Astrocyte (in vitro differentiated cells and primary cell): ENCODE results near the gene OPN1SW. TPM values are rescaled to one million over a fixed set of nuclear protein-coding genes. Genes with fewer than 3 reads are reported as not detected.

Experiments
- DNase-seq: peaks from one replicate; pipeline ENCODE4 v3.0.0-alpha.2; 2010; ENCODE audit warnings: low read depth
- FAIRE-seq: peaks from 2 replicates; lab custom pipeline; 2011; peaks lifted over from hg19 to GRCh38; lab: Jason Lieb, UNC
- H2AFZ ChIP-seq: 2 replicates; pipeline ENCODE4 v1.6.0; 2012; ENCODE audit warnings: low read depth, low read length, inconsistent platforms
- H3K27ac ChIP-seq: 2 replicates; pipeline ENCODE4 v1.5.1; 2011; ENCODE audit warnings: low read depth, low read length, inconsistent platforms
- H3K27me3 ChIP-seq: 2 replicates; pipeline ENCODE4 v1.6.0; 2011; ENCODE audit warnings: low read length, inconsistent platforms; ENCODE audit not compliant: insufficient read depth
- H3K36me3 ChIP-seq: 2 replicates; pipeline ENCODE4 v1.5.1; 2011; ENCODE audit warnings: low read length, inconsistent platforms; ENCODE audit not compliant: insufficient read depth
- H3K4me1 ChIP-seq: 2 replicates; pipeline ENCODE4 v1.5.1; 2011; ENCODE audit warnings: low read length, inconsistent platforms; ENCODE audit not compliant: insufficient read depth
- H3K4me2 ChIP-seq: 2 replicates; pipeline ENCODE4 v1.6.0; 2012; ENCODE audit warnings: low read length, inconsistent platforms
- H3K4me3 ChIP-seq: 2 replicates; pipeline ENCODE4 v1.5.1; 2011; ENCODE audit warnings: low read depth, mild to moderate bottlenecking, low read length, inconsistent platforms; ENCODE audit not compliant: insufficient read depth
- H3K79me2 ChIP-seq: 2 replicates; pipeline ENCODE4 v1.6.0; 2012; ENCODE audit warnings: mild to moderate bottlenecking, low read length, inconsistent platforms; ENCODE audit not compliant: insufficient read depth
- H3K9ac ChIP-seq: 2 replicates; pipeline ENCODE4 v1.6.0; 2012; ENCODE audit warnings: mild to moderate bottlenecking, low read length, inconsistent platforms
- H3K9me3 ChIP-seq: 2 replicates; pipeline ENCODE4 v1.5.1; 2012; ENCODE audit warnings: low read depth, mild to moderate bottlenecking, low read length, inconsistent platforms; ENCODE audit not compliant: insufficient read depth
- H4K20me1 ChIP-seq: 2 replicates; pipeline ENCODE4 v1.6.0; 2012; ENCODE audit warnings: low read length, inconsistent platforms; ENCODE audit not compliant: insufficient read depth
- H3K27ac Mint-ChIP-seq: one replicate; pipeline ENCODE4 v1.8.0; 2021; ENCODE audit warnings: mild to moderate bottlenecking, mixed read lengths; ENCODE audit not compliant: unreplicated experiment
- H3K27me3 Mint-ChIP-seq: one replicate; pipeline ENCODE4 v1.8.0; 2021; ENCODE audit warnings: low read depth, mixed read lengths; ENCODE audit not compliant: unreplicated experiment
- H3K36me3 Mint-ChIP-seq: one replicate; pipeline ENCODE4 v1.8.0; 2021; ENCODE audit warnings: low read depth, mixed read lengths; ENCODE audit not compliant: unreplicated experiment
- H3K4me1 Mint-ChIP-seq: one replicate; pipeline ENCODE4 v1.8.0; 2021; ENCODE audit warnings: low read depth, mixed read lengths; ENCODE audit not compliant: unreplicated experiment
- H3K4me3 Mint-ChIP-seq: one replicate; pipeline ENCODE4 v1.8.0; 2021; ENCODE audit warnings: mild to moderate bottlenecking, moderate library complexity, mixed read lengths; ENCODE audit not compliant: unreplicated experiment
- H3K9me3 Mint-ChIP-seq: one replicate; pipeline ENCODE4 v1.8.0; 2021; ENCODE audit warnings: mild to moderate bottlenecking, mixed read lengths; ENCODE audit not compliant: unreplicated experiment
- CTCF ChIP-seq: IDR thresholded peaks from 2 replicates; pipeline ENCODE4 v1.5.1; 2011; ENCODE audit warnings: low read depth, mild to moderate bottlenecking, inconsistent platforms, low read length, moderate library complexity; ENCODE audit not compliant: insufficient read depth
- EZH2 ChIP-seq: IDR thresholded peaks from 2 replicates; pipeline ENCODE4 v1.6.1; 2012; ENCODE audit warnings: mild to moderate bottlenecking, low read length, inconsistent platforms; ENCODE audit not compliant: insufficient read depth
- total RNA-seq: library from RNA; stranded (reverse); gene quantifications from 2 replicates; pipeline ENCODE4 v1.2.1, GENCODE V29; 2021

Gene OPN1SW
- total RNA-seq, 1 donor from 2014 or later = not detected

GRCh38 chr7:128805225-128805624 lies 29.6 kb upstream of the OPN1SW start:
- Mint-ChIP-seq H3K4me3 (peak overlapping the region; percentile 40), H3K4me1 (peaks cover 18% of the 10 kb centered on the region), H3K9me3 (peaks cover 3% of the 10 kb centered on the region), H3K27ac (no peak overlapping the region), H3K27me3 (peaks cover 2% of the 10 kb centered on the region), H3K36me3 (peaks cover 30% of the 10 kb centered on the region)
- H3K79me2 ChIP-seq = no peaks in the 10 kb centered on the region
- no peak overlapping the region for H3K27ac ChIP-seq
- FAIRE-seq (no peak), DNase-seq (no peak)
- H3K4me2 ChIP-seq = no peak overlapping the region
- H3K27me3 ChIP-seq = no peaks in the 10 kb centered on the region
- no peak overlapping the region for H2AFZ ChIP-seq
- H4K20me1 ChIP-seq = no peaks in the 10 kb centered on the region
- H3K4me3 ChIP-seq = no peak overlapping the region
- no peaks in the 10 kb centered on the region for H3K4me1 ChIP-seq
- no peaks in the 10 kb centered on the region for H3K9me3 ChIP-seq
- H3K9ac ChIP-seq = no peak overlapping the region
- peaks cover 3% of the 10 kb centered on the region for H3K36me3 ChIP-seq
- TF ChIP-seq CTCF (no peak), EZH2 (no peak)

- TF ChIP-seq EZH2 (no peak), CTCF (no peak)
- H3K36me3 Mint-ChIP-seq = peaks cover 26% of the 10 kb centered on the region
- peaks cover 3% of the 10 kb centered on the region for H3K9me3 Mint-ChIP-seq
- no peak overlapping the region for H3K4me3 Mint-ChIP-seq
- no peak overlapping the region for H3K4me2 ChIP-seq
- no peak overlapping the region for H2AFZ ChIP-seq
- FAIRE-seq (no peak), DNase-seq (no peak)
- H3K4me1 Mint-ChIP-seq = peaks cover 15% of the 10 kb centered on the region
- H3K27ac ChIP-seq = no peak overlapping the region
- H3K27me3 Mint-ChIP-seq = peaks cover 2% of the 10 kb centered on the region
- no peaks in the 10 kb centered on the region for H3K79me2 ChIP-seq
- no peaks in the 10 kb centered on the region for H3K9me3 ChIP-seq
- H3K4me3 ChIP-seq = no peak overlapping the region
- no peaks in the 10 kb centered on the region for H3K4me1 ChIP-seq
- H3K27me3 ChIP-seq = no peaks in the 10 kb centered on the region
- H3K36me3 ChIP-seq = peaks cover 3% of the 10 kb centered on the region
- no peak overlapping the region for H3K9ac ChIP-seq
- H4K20me1 ChIP-seq = no peaks in the 10 kb centered on the region
- no peak overlapping the region for H3K27ac Mint-ChIP-seq
Observed at GRCh38 chr7:128804484-128804883, 28.9 kb upstream of the OPN1SW start.

DNA sequence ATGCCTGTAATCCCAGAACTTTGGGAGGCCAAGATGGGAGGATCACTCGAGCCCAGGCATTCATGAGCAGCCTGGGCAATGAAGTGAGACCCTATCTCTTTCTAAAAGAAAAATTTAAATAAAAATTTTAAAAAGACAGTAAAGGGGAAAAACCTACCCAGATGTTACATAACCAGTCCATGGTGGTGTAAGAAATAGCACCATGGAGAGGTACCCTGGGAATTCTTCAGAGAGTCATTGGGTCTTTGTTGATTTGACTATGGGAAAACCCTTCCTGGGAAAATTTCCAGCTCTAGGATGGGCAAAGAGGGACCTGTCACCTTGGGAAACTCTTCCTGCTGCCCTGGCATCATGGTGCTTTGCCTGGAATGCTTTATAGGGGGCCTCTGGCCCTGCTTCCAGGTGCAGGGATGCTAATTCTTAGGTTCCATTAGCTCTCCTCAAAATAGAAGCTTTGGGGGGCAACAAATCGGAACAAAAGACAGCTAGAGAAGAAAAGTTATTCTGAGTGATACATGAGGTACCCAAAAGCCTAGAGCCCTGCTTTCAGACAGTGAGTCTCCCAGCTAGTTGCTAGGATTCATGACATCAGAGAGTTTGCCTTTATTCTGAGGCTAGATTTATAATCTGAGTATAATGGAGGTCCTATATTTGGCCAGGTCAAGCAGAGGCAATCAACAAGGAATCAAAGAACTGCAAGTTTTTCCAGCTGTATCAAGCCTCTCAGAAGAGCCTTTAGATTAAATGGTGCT lies 26.2 kb upstream of the OPN1SW start:
- peaks cover 9% of the 10 kb centered on the region for H3K4me1 Mint-ChIP-seq
- H3K4me3 Mint-ChIP-seq = no peak overlapping the region
- peaks cover 32% of the 10 kb centered on the region for H3K36me3 Mint-ChIP-seq
- Histone ChIP-seq H3K9me3 (no peaks in the 10 kb centered on the region), H3K27me3 (no peaks in the 10 kb centered on the region), H2AFZ (no peak overlapping the region), H3K4me2 (no peak overlapping the region), H3K79me2 (no peaks in the 10 kb centered on the region), H3K4me3 (no peak overlapping the region), H3K27ac (no peak overlapping the region), H4K20me1 (no peaks in the 10 kb centered on the region), H3K36me3 (peaks cover 3% of the 10 kb centered on the region), H3K4me1 (no peaks in the 10 kb centered on the region), H3K9ac (no peak overlapping the region)
- DNase-seq (no peak), FAIRE-seq (no peak)
- peaks cover 2% of the 10 kb centered on the region for H3K27me3 Mint-ChIP-seq
- H3K9me3 Mint-ChIP-seq = peaks cover 6% of the 10 kb centered on the region
- TF ChIP-seq EZH2 (no peak), CTCF (no peak)
- no peak overlapping the region for H3K27ac Mint-ChIP-seq
